ENCODE results near the gene IRF2BP1. TPM values are rescaled to one million over a fixed set of nuclear protein-coding genes. Genes with fewer than 3 reads are reported as not detected.
"Not testable (repeated sequence)": the region's sequence is repeated elsewhere in the genome, so short reads cannot be mapped to it uniquely, and the experiment has no call there.

The IRF2BP1 gene
- total and polyA plus RNA-seq, 4 donors: 18.7 to 34.0 (median 30.1) TPM

DNA sequence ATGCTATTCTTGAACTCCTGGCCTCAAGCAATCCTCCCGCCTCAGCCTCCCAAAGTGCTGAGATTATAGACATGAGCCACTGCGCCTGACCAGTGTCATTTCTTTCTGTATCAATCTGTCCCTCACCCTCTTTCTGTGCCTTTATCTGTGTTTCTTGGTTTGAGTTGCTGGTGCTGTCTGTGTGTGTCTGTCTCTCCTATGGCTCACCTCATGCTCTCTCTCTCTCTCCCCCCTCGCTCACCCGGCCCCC, 9.9 kb downstream of the IRF2BP1 start:
- no peaks in the 10 kb centered on the region for H3K9me3 ChIP-seq (ENCODE audit: control insufficient read depth, insufficient read depth, low read length)
- DNase-seq (ENCODE audit: low read depth in 4 of 6, low spot score in 6 of 6): no peak
- peaks cover 2% of the 10 kb centered on the region for H3K36me3 ChIP-seq (ENCODE audit: control insufficient read depth, insufficient read depth, low read length)
- no peak overlapping the region for H3K4me3 ChIP-seq (ENCODE audit: low read depth, low read length)
- peaks cover 11% of the 10 kb centered on the region for H3K27me3 ChIP-seq (ENCODE audit: control insufficient read depth, insufficient read depth, low read length)
- 23% methylated on average over 2 of the region's 4 CpGs for WGBS (ENCODE audit: insufficient coverage)
- peaks cover 12% of the 10 kb centered on the region for H3K4me1 ChIP-seq (ENCODE audit: control insufficient read depth, insufficient read depth, low read length)
- no peak overlapping the region for H3K27ac ChIP-seq (ENCODE audit: low read depth, low read length)

GRCh38 chr19:45874620-45874966, 11.3 kb downstream of the IRF2BP1 start:
- WGBS (ENCODE audit: insufficient coverage): 90% methylated on average over 4 of the region's 7 CpGs
- peaks cover 12% of the 10 kb centered on the region for H3K4me1 ChIP-seq (ENCODE audit: control insufficient read depth, insufficient read depth, low read length)
- DNase-seq (ENCODE audit: low read depth in 4 of 6, low spot score in 6 of 6): no peak
- no peak overlapping the region for H3K4me3 ChIP-seq (ENCODE audit: low read depth, low read length)
- H3K27ac ChIP-seq (ENCODE audit: low read depth, low read length): no peak overlapping the region
- peaks cover 11% of the 10 kb centered on the region for H3K27me3 ChIP-seq (ENCODE audit: control insufficient read depth, insufficient read depth, low read length)
- H3K9me3 ChIP-seq (ENCODE audit: control insufficient read depth, insufficient read depth, low read length): no peaks in the 10 kb centered on the region
- no peaks in the 10 kb centered on the region for H3K36me3 ChIP-seq (ENCODE audit: control insufficient read depth, insufficient read depth, low read length)

DNA sequence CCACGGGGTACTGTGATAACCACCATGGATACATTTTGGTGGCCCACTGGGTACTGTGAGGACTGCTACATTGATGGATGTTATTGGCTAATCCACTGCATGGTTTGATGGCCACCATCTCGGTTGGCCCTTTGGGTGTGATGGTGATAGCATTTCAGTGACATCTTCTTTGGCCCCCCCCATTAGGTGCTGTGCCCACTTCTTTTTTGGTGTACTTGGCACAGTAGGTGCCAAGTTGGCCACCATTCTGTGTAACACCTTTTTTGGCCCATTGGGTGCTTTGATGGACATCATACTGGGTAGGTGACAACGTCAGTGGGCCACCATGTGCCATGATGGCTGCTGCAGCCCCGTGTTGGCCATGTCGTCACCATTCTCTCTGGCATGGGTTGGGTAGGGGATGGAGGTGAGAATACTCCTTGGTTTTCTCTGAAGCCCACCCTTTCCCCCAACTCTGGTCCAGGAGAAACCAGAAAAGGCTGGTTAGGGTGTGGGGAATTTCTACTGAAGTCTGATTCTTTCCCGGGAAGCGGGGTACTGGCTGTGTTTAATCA, 12.6 kb downstream of the IRF2BP1 start:
- WGBS (ENCODE audit: insufficient coverage): 83% methylated on average over 4 of the region's 7 CpGs
- Histone ChIP-seq H3K36me3 (ENCODE audit: control insufficient read depth, insufficient read depth, low read length) (no peaks in the 10 kb centered on the region), H3K27me3 (ENCODE audit: control insufficient read depth, insufficient read depth, low read length) (peaks cover 11% of the 10 kb centered on the region), H3K9me3 (ENCODE audit: control insufficient read depth, insufficient read depth, low read length) (no peaks in the 10 kb centered on the region), H3K4me1 (ENCODE audit: control insufficient read depth, insufficient read depth, low read length) (peaks cover 12% of the 10 kb centered on the region), H3K27ac (ENCODE audit: low read depth, low read length) (no peak overlapping the region), H3K4me3 (ENCODE audit: low read depth, low read length) (no peak overlapping the region)
- DNase-seq (ENCODE audit: low read depth in 4 of 6, low spot score in 6 of 6): no peak

DNA sequence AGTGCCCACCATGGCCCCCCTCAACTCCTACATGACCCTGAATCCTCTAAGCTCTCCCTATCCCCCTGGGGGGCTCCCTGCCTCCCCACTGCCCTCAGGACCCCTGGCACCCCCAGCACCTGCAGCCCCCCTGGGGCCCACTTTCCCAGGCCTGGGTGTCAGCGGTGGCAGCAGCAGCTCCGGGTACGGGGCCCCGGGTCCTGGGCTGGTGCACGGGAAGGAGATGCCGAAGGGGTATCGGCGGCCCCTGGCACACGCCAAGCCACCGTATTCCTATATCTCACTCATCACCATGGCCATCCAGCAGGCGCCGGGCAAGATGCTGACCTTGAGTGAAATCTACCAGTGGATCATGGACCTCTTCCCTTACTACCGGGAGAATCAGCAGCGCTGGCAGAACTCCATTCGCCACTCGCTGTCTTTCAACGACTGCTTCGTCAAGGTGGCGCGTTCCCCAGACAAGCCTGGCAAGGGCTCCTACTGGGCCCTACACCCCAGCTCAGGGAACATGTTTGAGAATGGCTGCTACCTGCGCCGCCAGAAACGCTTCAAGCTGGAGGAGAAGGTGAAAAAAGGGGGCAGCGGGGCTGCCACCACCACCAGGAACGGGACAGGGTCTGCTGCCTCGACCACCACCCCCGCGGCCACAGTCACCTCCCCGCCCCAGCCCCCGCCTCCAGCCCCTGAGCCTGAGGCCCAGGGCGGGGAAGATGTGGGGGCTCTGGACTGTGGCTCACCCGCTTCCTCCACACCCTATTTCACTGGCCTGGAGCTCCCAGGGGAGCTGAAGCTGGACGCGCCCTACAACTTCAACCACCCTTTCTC, 13.6 kb downstream of the IRF2BP1 start:
- DNase-seq (ENCODE audit: low read depth in 4 of 6, low spot score in 6 of 6): no peak
- H3K36me3 ChIP-seq (ENCODE audit: control insufficient read depth, insufficient read depth, low read length): no peaks in the 10 kb centered on the region
- no peak overlapping the region for H3K27ac ChIP-seq (ENCODE audit: low read depth, low read length)
- WGBS (ENCODE audit: insufficient coverage): 91% methylated on average over 22 of the region's 34 CpGs
- H3K27me3 ChIP-seq (ENCODE audit: control insufficient read depth, insufficient read depth, low read length): peaks cover 11% of the 10 kb centered on the region
- peaks cover 12% of the 10 kb centered on the region for H3K4me1 ChIP-seq (ENCODE audit: control insufficient read depth, insufficient read depth, low read length)
- H3K9me3 ChIP-seq (ENCODE audit: control insufficient read depth, insufficient read depth, low read length): no peaks in the 10 kb centered on the region
- H3K4me3 ChIP-seq (ENCODE audit: low read depth, low read length): no peak overlapping the region

DNA sequence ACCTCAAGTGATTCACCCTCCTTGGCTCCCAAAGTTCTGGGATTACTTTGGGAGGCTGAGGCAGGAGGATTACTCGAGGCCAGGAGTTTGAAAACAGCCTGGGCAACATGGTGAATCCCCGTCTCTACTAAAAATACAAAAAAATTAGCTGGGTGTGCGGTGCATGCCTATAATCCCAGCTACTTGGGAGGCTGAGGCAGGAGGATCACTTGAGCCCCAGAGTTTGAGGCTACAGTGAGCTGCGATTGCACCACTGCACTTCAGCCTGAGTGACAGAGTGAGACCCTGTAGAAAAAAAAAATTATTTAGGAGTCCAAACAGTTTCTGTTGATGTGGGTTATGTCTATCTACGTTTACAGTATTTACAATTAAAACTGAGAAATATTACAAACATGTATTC, 15.1 kb downstream of the IRF2BP1 start:
- 100% methylated on average over 2 of the region's 5 CpGs for WGBS (ENCODE audit: insufficient coverage)
- Histone ChIP-seq H3K27ac (ENCODE audit: low read depth, low read length) (no peak overlapping the region), H3K36me3 (ENCODE audit: control insufficient read depth, insufficient read depth, low read length) (no peaks in the 10 kb centered on the region), H3K4me3 (ENCODE audit: low read depth, low read length) (no peak overlapping the region), H3K4me1 (ENCODE audit: control insufficient read depth, insufficient read depth, low read length) (no peaks in the 10 kb centered on the region), H3K9me3 (ENCODE audit: control insufficient read depth, insufficient read depth, low read length) (no peaks in the 10 kb centered on the region), H3K27me3 (ENCODE audit: control insufficient read depth, insufficient read depth, low read length) (peaks cover 15% of the 10 kb centered on the region)
- no peak for DNase-seq (ENCODE audit: low read depth in 4 of 6, low spot score in 6 of 6)

- H3K4me3 ChIP-seq (ENCODE audit: low read depth, low read length); H3K36me3 ChIP-seq (ENCODE audit: control insufficient read depth, insufficient read depth, low read length); H3K27ac ChIP-seq (ENCODE audit: low read depth, low read length); DNase-seq (ENCODE audit: low read depth in 4 of 6, low spot score in 6 of 6); H3K9me3 ChIP-seq (ENCODE audit: control insufficient read depth, insufficient read depth, low read length): not testable (repeated sequence)
- WGBS (ENCODE audit: insufficient coverage): 59% methylated on average over 2 of the region's 4 CpGs
- Histone ChIP-seq H3K4me1 (ENCODE audit: control insufficient read depth, insufficient read depth, low read length) (peaks cover 14% of the 10 kb centered on the region), H3K27me3 (ENCODE audit: control insufficient read depth, insufficient read depth, low read length) (peaks cover 39% of the 10 kb centered on the region)
Measured at GRCh38 chr19:45867241-45867640, 18.7 kb downstream of the IRF2BP1 start.

- Histone ChIP-seq H3K9me3 (ENCODE audit: control insufficient read depth, insufficient read depth, low read length) (no peaks in the 10 kb centered on the region), H3K27me3 (ENCODE audit: control insufficient read depth, insufficient read depth, low read length) (peaks cover 39% of the 10 kb centered on the region), H3K4me3 (ENCODE audit: low read depth, low read length) (no peak overlapping the region), H3K36me3 (ENCODE audit: control insufficient read depth, insufficient read depth, low read length) (no peaks in the 10 kb centered on the region), H3K27ac (ENCODE audit: low read depth, low read length) (no peak overlapping the region), H3K4me1 (ENCODE audit: control insufficient read depth, insufficient read depth, low read length) (peaks cover 17% of the 10 kb centered on the region)
- no peak for DNase-seq (ENCODE audit: low read depth in 4 of 6, low spot score in 6 of 6)
- 72% methylated on average over 8 of the region's 11 CpGs for WGBS (ENCODE audit: insufficient coverage)
Measured at GRCh38 chr19:45866400-45867176, 19.4 kb downstream of the IRF2BP1 start.

DNA sequence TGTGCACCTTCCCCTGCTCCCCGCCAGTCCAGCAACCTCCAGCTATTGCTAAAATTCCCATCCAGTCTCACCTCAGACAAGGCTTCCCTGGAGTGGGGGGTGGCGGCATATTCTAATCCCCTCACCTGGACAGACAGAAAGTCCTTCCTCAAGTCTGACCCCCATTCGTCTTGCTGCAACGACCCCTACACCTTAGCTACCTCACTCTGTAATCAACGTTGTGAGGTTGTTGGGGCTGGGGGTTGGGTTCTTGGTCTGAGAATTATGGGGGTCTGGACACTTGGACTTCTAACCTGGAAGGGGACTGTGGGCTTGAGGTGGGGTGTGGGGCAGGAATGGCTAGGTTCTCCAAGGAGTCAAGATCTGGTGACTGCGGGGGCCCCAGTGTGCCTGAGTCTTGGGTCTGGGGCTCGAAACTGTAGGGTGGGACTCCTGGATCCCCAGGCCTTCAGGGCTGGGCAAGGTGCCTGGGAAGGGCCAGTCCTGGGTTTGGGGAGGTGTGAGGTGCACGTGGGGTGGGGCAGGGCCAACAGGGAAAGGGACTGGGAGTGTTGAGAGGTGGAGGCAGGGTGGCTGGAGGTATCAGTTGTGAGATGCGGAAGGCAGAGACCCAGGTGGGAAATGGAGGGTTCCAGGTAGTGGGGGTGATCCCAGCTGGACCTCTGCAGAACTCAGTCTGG, 20.5 kb downstream of the IRF2BP1 start:
- no peak for DNase-seq (ENCODE audit: low read depth in 4 of 6, low spot score in 6 of 6)
- Histone ChIP-seq H3K27ac (ENCODE audit: low read depth, low read length) (no peak overlapping the region), H3K27me3 (ENCODE audit: control insufficient read depth, insufficient read depth, low read length) (peaks cover 39% of the 10 kb centered on the region), H3K9me3 (ENCODE audit: control insufficient read depth, insufficient read depth, low read length) (no peaks in the 10 kb centered on the region), H3K36me3 (ENCODE audit: control insufficient read depth, insufficient read depth, low read length) (peaks cover 7% of the 10 kb centered on the region), H3K4me1 (ENCODE audit: control insufficient read depth, insufficient read depth, low read length) (peaks cover 20% of the 10 kb centered on the region), H3K4me3 (ENCODE audit: low read depth, low read length) (no peak overlapping the region)
- WGBS (ENCODE audit: insufficient coverage): 67% methylated on average over 4 of the region's 9 CpGs

DNA sequence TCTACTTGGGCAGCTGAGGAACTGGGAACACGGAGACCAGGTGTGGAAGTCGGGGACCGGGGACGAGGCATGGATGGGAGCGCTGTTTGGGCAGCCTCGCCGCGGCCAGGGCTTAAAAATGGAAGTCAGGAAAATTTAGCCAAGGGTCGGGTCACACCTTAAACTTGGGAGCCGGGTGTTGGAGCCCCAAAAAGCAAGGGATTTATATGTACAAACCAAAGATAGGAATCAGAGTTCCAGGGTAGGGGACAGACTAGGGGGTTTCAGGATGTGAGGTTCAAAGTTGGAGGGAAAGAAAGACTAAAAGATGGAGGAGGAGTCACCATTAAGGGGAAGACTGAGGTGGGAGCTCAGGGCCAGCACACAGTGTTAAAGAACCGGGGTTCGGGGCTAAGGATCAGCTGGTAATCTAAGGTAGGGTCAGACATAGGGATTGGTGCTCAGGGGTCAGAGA, 21.3 kb downstream of the IRF2BP1 start:
- no peak overlapping the region for H3K27ac ChIP-seq (ENCODE audit: low read depth, low read length)
- WGBS (ENCODE audit: insufficient coverage): under 1% methylated on average over 12 of the region's 12 CpGs
- no peak overlapping the region for H3K4me3 ChIP-seq (ENCODE audit: low read depth, low read length)
- DNase-seq (ENCODE audit: low read depth in 4 of 6, low spot score in 6 of 6): no peak
- H3K4me1 ChIP-seq (ENCODE audit: control insufficient read depth, insufficient read depth, low read length): peaks cover 20% of the 10 kb centered on the region
- peaks cover 13% of the 10 kb centered on the region for H3K36me3 ChIP-seq (ENCODE audit: control insufficient read depth, insufficient read depth, low read length)
- no peaks in the 10 kb centered on the region for H3K9me3 ChIP-seq (ENCODE audit: control insufficient read depth, insufficient read depth, low read length)
- H3K27me3 ChIP-seq (ENCODE audit: control insufficient read depth, insufficient read depth, low read length): peaks cover 39% of the 10 kb centered on the region
